HG03565 (cell line): ENCODE results near the gene GMNN.
A peak's percentile ranks its signal among the peaks of the same experiment; 100 is the strongest.
"Not testable (repeated sequence)": the region's sequence is repeated elsewhere in the genome, so short reads cannot be mapped to it uniquely, and the experiment has no call there.

Experiments used
- ATAC-seq: cut with Tn5 transposase; IDR thresholded peaks from one replicate; pipeline ENCODE4 v1.9.1; 2021; ENCODE audit warnings: mild to moderate bottlenecking, moderate library complexity; ENCODE audit not compliant: unreplicated experiment

GMNN gene

DNA sequence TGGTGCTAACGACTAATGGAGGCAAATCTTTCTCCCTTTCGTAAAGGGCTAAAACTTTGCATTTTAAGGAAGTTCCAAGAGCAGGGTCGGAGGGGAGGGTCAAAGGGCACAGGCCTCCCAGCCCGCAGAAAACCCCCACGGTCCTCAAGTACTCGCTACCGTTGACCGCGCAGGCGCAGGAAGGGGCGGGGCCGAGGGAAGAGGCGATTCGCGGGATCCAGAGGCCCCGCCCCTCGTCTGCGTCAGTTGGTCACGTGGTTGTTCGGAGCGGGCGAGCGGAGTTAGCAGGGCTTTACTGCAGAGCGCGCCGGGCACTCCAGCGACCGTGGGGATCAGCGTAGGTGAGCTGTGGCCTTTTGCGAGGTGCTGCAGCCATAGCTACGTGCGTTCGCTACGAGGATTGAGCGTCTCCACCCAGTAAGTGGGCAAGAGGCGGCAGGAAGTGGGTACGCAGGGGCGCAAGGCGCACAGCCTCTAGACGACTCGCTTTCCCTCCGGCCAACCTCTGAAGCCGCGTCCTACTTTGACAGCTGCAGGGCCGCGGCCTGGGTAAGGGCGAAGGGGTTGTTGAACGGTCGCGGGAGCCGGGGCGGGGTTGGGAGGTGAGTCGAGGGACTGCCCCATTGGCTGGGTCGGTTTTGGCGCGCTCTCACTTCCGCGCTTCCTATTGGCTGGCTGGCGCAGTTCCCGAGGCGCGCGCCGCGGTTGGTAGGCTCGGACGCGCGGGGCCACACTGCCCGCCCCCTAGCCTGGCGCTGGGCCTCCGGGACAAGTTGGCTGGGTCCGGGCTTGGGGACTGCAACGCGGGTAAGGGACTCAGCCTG, at the start of gene GMNN:
TSS of gene GMNN (plus strand) at position 242 of the 824 bp plus-strand sequence. CDS start 2,310 bp downstream, outside the sequence.
- peak; percentile 78 for ATAC-seq

DNA sequence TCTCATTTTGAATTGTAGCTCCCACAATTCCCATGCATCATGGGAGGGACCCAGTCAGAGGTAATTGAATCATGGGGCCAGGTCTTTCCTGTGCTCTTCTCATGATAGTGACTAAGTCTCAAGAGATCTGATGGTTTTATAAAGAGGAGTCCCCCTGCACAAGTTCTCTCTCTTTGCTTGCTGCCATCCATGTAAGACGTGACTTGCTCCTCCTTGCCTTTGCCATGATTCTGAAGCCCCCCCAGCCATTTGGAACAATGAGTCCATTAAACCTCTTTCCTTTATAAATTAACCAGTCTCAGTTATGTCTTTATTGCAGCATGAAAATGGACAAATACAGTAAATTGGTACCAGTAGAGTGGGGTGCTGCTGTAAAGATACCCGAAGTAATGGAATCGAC, 44.1 kb upstream of the GMNN start:
- ATAC-seq, result not testable (repeated sequence)

DNA sequence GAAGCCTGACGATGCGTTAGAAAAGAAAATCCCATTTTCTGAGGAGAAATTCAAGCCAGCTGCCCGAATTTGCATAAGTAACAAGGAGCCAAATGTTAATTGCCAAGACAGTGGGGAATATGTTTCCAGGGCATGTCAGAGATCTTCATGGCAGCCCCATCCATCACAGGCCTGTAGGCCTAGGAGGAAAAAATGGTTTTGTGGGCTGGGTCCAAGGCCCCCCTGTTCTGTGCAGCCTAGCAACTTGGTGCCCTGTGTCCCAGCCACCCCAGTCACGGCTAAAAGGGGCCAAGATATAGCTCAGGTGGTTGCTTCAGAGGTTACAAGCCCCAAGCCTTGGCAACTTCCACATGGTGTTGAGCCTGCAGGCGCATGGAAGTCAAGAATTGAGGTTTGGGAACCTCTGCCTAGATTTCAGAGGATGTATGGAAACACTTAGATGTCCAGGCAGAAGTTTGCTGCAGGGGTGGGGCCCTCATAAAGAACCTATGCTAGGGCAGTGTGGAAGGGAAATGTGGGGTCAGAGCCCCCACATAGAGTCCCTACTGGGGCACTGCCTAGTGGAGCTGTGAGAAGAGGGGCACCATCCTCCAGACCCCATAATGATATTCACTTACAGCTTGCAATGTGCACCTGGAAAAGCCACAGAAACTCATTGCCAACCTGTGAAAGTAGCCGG, 43.1 kb upstream of the GMNN start:
- not testable (repeated sequence) for ATAC-seq

DNA sequence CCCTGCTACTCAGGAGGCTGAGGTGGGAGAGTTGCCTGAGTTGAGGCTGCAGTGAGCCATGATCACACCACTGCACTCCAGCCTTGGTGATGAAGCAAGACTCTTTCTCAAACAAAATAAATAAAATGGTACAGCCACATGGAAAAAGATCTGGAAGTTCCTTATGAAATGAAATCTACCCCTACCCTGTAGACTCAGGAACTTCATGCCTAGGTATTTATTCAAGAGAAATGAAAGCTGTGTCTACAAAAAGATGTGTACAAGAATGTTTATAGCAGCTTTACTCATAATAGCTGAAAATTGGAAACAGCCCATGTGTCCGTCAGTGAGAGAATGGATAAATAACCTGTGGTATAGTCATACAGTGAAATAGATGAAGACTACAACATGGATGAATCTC, 40.6 kb upstream of the GMNN start:
- ATAC-seq, result no peak

DNA sequence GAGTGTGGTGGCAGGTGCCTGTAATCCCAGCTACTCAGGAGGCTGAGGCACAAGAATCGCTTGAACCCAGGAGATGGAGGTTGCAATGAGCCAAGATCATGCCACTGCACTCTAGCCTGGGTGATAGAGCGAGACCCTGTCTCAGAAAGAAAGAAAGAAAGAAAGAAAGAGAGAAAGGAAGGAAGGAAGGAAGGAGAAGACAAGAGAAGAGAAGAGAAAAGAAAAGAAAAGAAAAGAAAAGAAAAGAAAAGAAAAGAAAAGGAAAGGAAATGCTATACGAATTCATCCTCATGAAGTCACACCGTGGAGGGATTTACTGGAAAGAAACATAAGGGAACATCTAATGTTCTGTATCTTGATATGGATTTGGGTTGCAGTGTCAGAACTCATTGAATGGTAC, 40.0 kb upstream of the GMNN start:
- not testable (repeated sequence) for ATAC-seq

DNA sequence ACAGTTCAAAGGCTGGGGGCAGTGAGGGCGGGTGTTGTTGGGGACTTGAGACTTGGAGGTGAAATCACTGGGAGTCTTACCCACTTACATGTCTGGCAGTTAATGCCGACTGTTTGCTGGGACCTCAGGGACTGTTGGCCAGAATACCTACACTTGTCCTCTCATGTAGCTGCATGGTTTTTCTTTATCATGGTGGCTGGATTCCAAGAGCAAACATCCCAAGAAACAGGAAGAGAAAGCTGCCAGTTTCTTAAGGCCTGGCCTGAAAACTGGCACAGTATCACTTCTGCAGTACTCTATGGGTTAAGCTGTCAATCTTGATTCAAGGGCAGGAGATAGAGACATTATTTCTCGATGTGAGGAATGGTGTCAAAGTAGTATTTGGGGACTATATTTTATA, 36.0 kb upstream of the GMNN start:
- ATAC-seq, result no peak

DNA sequence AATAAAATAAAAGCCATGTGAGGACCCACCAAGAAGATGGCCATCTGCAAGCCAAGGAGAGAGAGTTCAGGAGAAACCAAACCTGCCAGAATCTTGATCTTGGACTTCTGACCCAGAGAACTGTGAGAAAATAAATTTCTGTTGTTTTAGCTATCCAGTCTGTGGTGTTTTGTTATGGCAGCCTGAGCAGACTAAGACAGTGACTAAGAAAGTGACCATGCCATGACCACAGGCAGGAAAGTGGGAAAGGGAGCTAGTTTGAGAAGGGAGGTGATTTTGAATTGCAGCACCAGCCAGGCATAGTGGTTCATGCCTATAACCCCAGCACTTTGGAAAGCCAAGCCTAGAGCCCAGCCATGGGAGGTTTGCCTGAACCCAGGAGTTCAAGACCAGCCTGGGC, 33.9 kb upstream of the GMNN start:
- ATAC-seq, result no peak

DNA sequence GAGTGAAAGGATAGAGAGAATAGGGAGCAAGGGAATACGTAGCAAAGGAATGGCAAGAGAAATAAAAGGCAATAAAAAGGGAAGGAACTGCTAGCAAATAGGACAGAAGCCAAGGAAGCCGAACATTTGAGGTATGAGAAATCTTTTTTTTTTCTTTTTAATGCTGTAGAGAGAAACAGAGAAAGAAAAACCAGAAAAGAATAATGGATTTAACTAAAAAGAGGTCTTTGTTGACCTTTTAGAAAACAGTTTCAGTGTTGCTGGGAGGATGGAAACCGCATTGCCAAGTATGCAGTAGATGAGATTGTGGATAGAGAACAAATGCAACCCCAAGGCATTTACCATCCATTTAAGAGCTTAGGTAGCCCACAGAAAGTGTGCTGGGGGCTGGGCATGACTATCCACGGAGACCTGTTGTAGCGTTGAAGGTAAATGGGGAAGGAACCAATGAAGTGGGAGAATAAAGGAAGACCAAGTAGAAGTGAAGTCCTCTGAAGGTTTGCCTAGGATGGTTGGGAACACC, 32.5 kb upstream of the GMNN start:
- no peak for ATAC-seq

DNA sequence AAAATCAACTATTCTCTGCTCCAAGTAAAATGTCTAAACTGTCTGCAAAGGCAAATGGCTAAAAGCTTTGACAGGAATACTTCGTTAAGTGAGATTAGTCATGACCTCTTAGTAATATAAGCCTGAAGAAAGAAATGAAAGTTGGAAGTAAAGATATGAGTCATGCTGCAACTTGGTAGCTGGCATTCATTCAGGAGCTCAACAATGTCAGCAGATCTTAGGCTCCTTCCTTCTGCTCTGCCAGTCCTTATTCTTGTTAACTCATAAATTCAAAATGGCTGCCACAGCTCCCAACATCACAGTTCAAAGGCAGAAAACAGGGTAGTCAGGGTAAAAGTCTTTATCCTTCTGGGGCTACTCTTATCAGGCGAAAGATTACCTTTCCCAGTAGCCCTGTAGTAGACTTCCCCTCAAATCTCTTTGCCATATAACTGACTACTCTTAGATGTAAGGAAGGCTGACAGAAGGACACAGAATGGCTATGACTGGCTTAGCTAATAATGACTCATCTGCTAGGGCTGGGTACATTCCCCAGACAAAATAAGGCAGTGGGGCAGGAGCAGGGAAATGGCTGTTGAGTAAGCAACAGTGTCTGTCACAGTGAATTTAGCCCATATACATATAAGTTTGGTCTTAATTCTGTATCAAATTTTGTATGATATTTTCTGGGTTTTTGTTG, 31.3 kb upstream of the GMNN start:
- peak; percentile 79 for ATAC-seq

DNA sequence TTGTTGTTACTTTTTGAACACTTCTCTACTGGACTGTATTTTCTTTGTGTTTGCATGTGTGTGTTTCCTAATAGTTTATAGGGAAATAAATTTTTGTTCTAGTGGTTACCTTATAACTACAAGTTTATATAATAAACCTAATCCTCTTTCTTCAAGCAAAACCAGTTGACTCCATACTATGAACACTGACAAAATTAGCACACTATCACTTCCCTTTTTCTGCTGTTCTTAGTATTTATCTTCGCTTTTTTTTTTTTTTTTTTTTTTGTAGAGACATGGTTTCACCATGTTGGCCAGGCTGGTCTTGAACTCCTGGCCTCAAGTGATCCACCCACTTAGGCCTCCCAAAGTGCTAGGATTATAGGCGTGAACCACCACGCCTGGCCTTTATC, 30.8 kb upstream of the GMNN start:
- ATAC-seq, result peak; percentile 37

DNA sequence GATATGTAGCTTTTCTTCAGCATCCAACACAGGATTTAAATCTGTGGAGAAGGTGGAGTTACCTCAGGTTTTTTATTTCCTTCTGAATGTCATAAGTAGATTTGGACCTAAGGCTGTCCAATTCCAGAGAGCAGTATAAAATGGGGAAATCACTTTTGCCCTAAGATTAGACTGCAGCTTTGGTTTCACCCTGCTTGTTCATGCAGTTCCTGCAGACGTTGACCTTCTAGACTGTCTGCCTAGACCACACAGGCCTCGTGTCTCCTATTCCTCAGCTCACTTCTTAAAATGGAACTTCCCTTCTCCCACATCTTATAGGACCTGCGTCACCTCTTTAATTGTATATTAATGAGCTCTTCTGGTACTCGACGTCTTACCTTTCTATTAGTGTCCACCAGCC, 29.8 kb upstream of the GMNN start:
- no peak for ATAC-seq

DNA sequence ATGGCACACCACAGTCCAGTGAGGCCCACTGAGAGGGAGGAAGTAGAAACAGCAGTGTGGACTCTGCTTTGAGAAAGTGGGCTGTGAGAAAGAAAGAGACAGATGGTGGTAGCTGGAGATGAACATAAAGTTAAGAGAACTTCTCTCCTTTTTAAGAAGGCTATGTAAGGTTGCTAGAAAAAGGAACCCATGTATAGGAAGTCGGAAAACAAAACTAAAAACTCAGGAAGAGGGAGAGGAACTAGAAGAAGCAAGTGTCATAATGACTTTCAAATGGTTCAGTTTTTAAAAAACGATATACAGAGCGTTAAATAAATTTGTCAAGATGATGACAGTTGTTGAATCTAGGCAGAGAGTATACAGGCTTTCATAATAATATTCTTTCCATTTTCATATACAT, 25.4 kb upstream of the GMNN start:
- no peak for ATAC-seq

DNA sequence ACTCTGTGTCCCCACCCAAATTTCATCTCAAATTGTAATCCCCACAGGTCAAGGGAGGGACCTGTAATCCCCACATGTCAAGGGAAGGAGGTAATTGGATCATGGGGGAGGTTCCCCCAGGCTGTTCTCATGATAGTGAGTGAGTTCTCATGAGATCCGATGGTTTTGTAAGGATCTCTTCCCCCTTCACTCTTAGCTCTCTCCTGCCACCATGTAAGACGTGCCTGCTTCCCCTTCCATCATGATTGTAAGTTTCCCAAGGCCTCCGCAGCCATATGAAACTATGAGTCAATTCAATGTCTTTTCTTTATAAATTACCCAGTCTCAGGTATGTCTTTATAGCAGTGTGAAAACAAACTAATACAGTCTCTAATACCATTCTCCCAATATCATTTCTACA, 23.9 kb upstream of the GMNN start:
- ATAC-seq, result not testable (repeated sequence)

DNA sequence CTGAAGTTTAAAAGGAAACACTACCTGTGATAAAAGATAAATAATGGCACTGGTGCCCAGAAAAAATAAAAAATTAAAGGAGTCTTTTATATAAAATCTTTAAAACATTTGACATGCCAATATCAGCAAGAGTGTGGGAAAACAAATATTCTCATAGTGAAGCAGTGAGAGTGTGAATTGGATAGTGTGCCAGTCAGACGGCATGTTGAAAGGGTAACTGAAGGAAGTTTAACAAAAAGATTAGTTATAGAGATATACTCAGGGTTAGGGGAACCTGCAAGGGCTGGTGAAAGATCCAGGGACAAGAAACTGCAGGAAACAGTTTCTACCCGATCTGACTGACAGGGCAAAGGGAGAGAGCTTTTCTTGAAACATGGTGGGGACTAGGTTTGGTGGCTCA, 22.2 kb upstream of the GMNN start:
- ATAC-seq, result no peak

DNA sequence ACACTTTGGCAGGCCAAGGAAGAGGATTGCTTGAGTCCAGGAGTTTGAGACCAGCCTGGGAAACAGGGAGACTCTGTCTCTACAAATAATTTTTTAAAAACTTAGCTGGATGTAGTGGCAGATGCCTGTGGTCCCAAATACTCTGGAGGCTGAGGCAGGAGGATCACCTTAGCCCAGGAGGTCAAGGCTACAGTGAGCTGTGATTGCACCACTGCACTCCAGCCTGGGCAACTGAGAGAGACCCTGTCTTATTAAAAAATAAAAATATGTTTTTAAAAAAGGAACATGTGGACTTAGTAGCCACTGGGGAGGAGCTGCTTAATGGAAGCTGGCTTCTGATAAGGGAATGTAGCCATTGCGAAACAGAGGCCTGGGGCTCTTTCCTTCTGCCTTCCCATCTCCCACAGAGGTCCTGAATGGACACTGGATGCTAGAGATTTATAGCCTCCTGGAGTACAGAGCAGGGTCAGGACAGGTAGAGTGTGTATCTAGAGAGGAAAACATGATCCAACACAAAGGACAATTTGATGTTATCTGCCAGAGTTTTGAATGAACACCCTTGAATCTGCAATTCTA, 21.7 kb upstream of the GMNN start:
- ATAC-seq, result no peak

DNA sequence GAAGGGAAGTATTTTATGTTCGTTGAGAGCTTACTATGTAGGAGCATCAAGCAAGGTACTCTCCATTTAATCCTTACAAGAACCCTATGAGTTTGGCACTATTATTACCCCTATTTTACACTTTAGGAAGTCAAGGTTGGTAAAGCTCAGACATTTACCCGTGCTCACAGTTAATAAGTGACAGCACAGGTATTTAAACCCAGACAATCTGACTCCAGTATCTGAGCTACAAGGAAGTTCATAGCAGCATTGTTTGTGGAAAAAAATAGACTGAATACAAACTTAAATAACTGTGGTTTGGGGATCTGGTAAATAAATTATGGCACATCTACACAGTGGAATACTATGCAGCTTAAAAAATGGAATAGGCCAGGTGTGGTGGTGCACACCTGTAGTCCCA, 21.2 kb upstream of the GMNN start:
- no peak for ATAC-seq

DNA sequence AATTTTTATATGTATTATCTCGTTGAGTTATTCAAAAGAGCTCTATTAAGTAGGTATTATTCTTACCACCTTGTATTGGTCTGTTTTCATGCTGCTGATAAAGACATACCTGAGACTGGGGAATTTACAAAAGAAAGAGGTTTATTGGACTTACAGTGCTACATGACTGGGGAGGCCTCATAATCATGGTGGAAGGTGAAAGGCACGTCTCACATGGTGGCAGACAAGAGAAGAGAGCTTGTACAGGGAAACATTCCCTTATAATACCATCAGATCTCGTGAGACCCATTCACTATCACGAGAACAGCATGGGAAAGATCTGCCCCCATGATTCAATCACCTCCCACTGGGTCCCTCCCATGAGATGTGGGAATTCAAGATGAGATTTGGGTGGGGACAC, 20.4 kb upstream of the GMNN start:
- ATAC-seq, result not testable (repeated sequence)

DNA sequence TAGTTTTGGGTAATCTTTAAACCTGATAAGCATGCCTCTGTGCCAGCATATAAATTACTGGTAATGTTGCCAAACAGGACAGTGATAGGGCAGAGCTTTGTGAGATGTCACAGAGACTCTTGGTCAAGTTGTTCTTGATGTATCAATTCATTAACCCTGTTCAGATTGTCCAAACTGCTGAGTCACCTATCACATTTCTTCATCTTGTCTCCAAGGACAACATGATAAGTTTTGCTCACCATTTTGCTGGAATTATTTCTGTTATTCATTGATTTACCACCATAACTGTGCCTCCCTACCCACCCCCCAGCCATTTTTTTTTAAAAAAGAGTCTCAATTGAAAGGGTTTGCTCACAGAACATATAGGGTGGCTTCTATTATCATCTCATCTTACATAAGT, 19.5 kb upstream of the GMNN start:
- ATAC-seq, result no peak

DNA sequence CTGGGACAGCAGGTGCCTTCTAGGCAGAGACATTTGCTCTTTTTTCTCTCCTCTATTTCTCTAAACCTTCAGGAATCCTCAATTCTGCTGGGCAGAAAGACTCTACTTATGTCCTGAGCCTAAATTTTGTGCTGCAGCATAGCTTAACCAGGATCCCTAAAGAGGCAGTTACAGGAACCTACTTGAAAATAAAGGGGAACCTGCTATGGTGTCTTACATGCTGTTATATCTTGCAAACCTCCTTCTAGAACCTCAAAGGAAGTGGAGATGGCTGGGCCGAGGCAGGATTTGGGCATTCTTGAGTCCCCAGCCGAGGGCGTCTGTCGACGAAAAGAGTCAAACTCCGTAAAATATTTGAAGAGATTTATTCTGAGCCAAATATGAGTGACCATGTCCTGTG, 17.1 kb upstream of the GMNN start:
- ATAC-seq, result no peak

DNA sequence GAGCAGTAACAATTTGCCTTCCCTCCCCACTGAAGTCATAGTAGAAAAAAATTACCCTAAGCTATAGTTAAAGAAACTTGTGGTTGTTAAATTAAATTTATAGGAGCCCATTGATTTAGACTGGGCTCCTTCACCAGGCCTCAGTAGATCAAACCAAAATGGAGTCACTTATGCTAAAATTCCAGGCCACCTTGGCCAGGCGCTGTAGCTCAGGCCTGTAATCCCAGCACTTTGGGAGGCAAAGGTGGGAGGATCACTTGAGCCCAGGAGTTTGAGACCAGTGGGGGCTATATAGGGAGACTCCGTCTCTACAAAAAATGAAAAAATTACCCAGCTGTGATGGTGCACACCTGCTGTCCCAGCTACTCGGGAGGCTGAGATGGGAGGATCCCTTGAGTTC, 15.0 kb upstream of the GMNN start:
- ATAC-seq, result no peak

DNA sequence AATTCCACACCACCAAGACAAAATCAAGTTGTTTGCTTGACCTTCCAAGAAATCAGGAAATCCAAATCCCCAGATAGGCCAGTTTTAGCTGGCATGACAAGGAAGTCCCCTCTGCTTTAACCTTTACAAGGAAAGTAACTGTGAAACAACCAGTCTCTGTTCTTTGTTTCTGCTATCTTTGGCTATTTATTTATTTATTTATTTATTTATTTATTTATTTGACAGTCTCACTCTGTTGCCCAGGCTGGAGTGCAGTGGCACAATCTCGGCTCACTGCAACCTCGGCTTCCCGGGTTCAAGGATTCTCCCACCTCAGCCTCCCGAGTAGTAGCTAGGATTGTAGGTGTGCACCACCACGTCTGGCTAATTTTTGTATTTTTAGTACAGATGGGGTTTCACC, 14.5 kb upstream of the GMNN start:
- no peak for ATAC-seq
